HAP-1 (cell line): Measurements from ENCODE around the gene ERICH4.
"Not testable (repeated sequence)": the region's sequence is repeated elsewhere in the genome, so short reads cannot be mapped to it uniquely, and the experiment has no call there.

Experiments used
- DNase-seq, 2 experiments: peaks; one replicate each; pipeline ENCODE4 v3.0.0-alpha.2; 2016 to 2020; ENCODE audit warnings: low spot score in 2 of 2
- H3K27me3 ChIP-seq: fragments of 250-450 bp; sonication (Bioruptor Pico); 2 replicates; pipeline ENCODE4 v1.5.1; 2020; ENCODE audit warnings: low read depth, mild to moderate bottlenecking, moderate library complexity
- H3K36me3 ChIP-seq: fragments of 250-450 bp; sonication (Bioruptor Pico); replicated peaks from 2 replicates; pipeline ENCODE4 v1.5.1; 2020; ENCODE audit warnings: mild to moderate bottlenecking
- H3K4me1 ChIP-seq: fragments of 250-450 bp; sonication (Bioruptor Pico); 2 replicates; pipeline ENCODE4 v1.5.1; 2020; ENCODE audit warnings: mild to moderate bottlenecking
- H3K4me3 ChIP-seq: fragments of 250-450 bp; sonication (Bioruptor Pico); 2 replicates; pipeline ENCODE4 v1.5.1; 2020; ENCODE audit warnings: mild to moderate bottlenecking, moderate library complexity
- H3K9me3 ChIP-seq: fragments of 250-450 bp; sonication (Bioruptor Pico); 2 replicates; pipeline ENCODE4 v1.5.1; 2020; ENCODE audit warnings: mild to moderate bottlenecking, moderate library complexity
- in situ Hi-C: fragments of 300-500 bp; cut with MboI; formaldehyde crosslinking; loops from 3 replicates; pipeline ENCODE4 v1.14.3; 2020; ENCODE audit warnings: low sequenced_read_pairs, inconsistent platforms, mixed read lengths

The ERICH4 gene

DNA sequence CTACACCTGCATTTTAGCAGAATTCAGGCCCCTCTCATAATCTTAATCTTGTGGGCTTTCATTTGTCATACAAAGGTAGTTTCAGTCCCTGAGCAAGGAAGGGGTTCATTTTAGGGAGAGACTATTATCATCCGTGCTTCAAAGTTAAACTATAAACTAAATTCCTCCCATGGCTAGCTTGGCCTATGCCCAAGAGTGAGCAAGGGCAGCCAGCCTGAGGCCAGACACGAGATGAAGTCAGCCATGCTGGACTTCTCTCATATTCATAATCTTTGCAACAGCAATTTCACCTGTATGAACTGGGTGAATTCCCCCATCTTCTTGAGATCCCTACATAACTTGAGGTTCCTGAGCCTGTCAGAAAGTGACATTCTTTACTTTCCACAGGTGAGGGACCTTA lies 13.0 kb downstream of the ERICH4 start:
- no peak for DNase-seq
- no peak overlapping the region for H3K4me3 ChIP-seq
- in situ Hi-C loops, result no loop called here
- H3K27me3 ChIP-seq, result peaks cover 6% of the 10 kb centered on the region
- H3K36me3 ChIP-seq, result no peaks in the 10 kb centered on the region
- no peaks in the 10 kb centered on the region for H3K9me3 ChIP-seq
- H3K4me1 ChIP-seq, result no peaks in the 10 kb centered on the region

DNA sequence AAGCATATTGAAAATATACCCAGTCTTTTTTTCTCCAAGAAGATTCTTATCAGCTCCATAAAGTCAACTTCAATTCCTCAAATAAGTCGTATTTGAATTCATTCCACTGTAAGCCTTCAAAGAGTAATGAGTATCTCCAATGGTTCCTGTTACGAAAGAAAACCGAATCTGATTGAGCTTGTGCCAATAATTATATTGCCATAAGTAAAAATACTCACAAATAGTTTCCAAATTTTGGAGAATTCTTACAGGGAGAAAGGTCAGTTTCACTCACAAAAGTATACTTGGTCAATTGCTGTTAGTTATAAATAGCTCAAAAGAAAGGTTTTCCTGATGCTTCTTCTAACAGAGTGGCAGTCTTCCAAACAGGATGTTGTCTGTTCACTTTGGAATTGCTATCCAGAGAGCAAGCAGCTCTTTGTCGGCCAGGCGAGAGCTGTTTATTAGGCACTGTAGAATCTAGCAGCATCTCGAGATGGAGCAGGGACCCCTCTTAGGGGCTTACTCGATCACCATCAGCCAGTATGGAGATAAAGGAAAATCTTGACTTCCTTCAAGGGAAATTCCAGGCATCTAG lies 13.5 kb downstream of the ERICH4 start:
- Histone ChIP-seq H3K4me3 (no peak overlapping the region), H3K4me1 (no peaks in the 10 kb centered on the region), H3K27me3 (peaks cover 8% of the 10 kb centered on the region), H3K36me3 (no peaks in the 10 kb centered on the region), H3K9me3 (no peaks in the 10 kb centered on the region)
- in situ Hi-C loops, result no loop called here
- no peak for DNase-seq

DNA sequence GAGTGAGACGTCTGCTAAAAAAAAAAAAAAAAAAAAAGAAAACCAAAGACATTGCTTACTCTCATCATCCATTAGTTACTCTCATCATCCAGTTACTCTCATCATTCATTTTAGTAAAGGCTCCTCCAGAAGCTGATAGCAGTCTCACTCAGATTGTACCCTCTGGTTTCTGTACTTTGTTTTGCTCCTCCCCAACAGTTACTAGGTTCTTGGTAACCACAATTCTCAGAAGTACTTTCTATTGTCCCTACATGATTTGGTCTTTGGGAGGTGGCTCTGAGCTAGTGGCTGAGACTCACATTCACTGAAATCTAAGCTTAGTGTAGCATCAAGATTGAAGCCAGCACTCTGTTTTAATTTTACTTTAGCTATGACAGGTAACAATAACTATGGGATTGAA lies 14.3 kb downstream of the ERICH4 start:
- in situ Hi-C loops, result no loop called here
- Histone ChIP-seq H3K27me3 (peaks cover 8% of the 10 kb centered on the region), H3K36me3 (no peaks in the 10 kb centered on the region), H3K4me1 (no peaks in the 10 kb centered on the region), H3K9me3 (no peaks in the 10 kb centered on the region), H3K4me3 (no peak overlapping the region)
- no peak for DNase-seq

DNA sequence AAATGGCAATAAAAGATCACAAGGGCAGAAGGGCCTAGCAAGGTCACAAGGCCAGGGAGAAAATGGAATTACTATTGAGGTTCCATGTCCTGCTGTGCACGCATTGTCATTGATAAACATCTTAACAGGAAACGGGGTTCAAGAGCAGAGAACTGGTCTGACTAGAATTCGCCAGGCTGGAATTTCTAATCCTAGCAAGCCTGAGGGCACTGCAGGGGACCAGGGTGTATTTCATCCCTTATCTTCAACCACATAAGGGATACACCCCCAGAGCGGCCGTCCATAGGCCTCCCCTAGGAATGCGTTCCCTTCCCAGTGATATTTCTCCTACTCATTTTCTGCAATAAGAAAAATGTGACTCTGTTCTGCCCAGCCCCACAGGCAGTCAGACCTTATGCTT lies 19.5 kb downstream of the ERICH4 start:
- in situ Hi-C loops, result no loop called here
- no peaks in the 10 kb centered on the region for H3K9me3 ChIP-seq
- H3K36me3 ChIP-seq, result no peaks in the 10 kb centered on the region
- no peak for DNase-seq
- no peaks in the 10 kb centered on the region for H3K4me1 ChIP-seq
- no peak overlapping the region for H3K4me3 ChIP-seq
- H3K27me3 ChIP-seq, result peaks cover 5% of the 10 kb centered on the region

DNA sequence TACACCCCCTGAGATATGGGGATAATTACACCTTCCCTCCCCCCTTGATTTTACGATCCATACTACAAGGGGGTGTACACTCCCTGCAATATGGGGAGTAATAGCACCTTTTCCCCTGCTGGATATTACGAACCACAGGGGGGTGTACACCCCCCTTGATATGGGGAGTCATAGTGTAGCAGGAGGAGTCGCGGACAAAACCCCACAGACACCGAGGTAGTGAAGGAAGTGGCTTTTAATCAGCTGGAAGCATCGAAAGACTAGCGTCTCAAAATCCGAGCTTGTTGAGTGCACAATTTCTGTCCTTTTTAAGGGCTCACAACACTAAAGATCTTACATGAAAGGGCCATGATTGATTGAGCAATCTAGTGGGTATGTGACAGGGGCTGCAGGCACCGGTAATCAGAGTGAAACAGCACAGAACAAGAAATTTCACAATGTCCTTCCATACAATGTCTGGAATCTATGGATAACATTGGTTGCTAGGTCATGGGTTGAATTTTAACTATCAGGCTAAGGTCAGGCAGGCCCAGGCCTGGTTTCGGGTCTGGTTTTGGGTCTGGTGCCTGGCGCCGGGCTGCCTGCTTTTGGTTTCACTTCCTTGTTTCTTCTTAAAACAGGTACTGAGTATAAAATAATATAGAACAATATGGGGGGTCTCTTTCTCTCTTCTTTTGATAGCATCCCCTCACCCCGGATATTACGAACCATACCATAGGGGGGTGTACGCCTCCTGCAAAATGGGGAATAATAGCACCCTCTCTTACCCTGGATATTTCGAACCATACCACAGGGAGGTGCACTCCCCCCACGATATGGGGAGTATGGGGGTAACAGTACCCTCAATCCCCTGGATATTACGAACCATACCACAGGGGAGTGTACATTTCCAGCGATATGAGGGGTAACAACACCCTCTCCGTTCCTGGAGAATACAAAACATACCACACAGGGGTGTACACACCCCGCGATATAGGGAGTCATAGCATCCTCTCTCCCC lies 20.6 kb downstream of the ERICH4 start:
- H3K27me3 ChIP-seq, H3K36me3 ChIP-seq, H3K4me1 ChIP-seq, in situ Hi-C loops, H3K4me3 ChIP-seq, DNase-seq, H3K9me3 ChIP-seq: not testable (repeated sequence)

DNA sequence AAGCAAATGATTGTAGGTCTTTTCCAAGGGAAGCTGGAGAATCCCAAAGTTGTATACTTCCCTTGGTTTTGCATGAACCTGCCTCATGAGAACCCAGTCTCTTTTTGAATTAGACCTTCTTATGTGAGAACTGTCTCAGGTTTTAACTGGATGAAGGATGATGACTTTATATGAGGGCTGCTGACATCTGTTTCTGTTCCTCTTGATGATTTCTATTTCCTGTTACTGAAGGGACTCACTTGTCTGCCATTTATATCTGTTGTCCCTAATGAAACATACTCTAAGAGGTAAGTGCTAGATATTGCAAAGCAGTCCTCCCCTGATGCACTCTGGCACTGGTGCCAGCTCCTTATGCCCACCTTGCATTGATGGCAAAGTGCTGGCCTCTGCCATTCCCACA lies 33.6 kb downstream of the ERICH4 start:
- 0 out of 2 replicates have a peak, but pooled peaks cover 5% of the 10 kb centered on the region for H3K27me3 ChIP-seq
- no peaks in the 10 kb centered on the region for H3K4me1 ChIP-seq
- in situ Hi-C loops, result no loop called here
- H3K9me3 ChIP-seq, result no peaks in the 10 kb centered on the region
- no peak for DNase-seq
- H3K36me3 ChIP-seq, result no peaks in the 10 kb centered on the region
- no peak overlapping the region for H3K4me3 ChIP-seq

DNA sequence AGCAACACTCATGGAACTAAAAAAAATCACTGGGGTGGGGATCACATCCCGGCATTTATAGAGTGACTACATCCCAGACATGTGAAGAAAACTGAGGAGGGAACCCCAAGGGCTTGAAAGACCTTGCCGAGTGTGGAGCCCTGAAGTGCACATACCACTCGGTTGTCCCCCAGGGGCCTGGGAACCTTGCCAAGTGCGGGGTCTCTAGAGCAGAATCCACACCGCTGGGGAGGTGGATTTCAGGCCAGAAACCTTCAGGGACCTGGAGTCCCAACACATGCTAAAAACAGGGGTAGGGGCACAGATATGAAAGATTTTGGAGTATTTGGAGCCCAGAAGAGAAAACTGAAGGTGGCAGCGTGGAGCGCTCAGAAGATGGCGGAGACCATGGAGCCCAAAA lies 35.2 kb downstream of the ERICH4 start:
- 0 out of 2 replicates have a peak, but pooled peaks cover 5% of the 10 kb centered on the region for H3K27me3 ChIP-seq
- in situ Hi-C loops, result no loop called here
- DNase-seq, result no peak
- no peaks in the 10 kb centered on the region for H3K36me3 ChIP-seq
- H3K4me1 ChIP-seq, result no peaks in the 10 kb centered on the region
- H3K4me3 ChIP-seq, result no peak overlapping the region
- H3K9me3 ChIP-seq, result no peaks in the 10 kb centered on the region

DNA sequence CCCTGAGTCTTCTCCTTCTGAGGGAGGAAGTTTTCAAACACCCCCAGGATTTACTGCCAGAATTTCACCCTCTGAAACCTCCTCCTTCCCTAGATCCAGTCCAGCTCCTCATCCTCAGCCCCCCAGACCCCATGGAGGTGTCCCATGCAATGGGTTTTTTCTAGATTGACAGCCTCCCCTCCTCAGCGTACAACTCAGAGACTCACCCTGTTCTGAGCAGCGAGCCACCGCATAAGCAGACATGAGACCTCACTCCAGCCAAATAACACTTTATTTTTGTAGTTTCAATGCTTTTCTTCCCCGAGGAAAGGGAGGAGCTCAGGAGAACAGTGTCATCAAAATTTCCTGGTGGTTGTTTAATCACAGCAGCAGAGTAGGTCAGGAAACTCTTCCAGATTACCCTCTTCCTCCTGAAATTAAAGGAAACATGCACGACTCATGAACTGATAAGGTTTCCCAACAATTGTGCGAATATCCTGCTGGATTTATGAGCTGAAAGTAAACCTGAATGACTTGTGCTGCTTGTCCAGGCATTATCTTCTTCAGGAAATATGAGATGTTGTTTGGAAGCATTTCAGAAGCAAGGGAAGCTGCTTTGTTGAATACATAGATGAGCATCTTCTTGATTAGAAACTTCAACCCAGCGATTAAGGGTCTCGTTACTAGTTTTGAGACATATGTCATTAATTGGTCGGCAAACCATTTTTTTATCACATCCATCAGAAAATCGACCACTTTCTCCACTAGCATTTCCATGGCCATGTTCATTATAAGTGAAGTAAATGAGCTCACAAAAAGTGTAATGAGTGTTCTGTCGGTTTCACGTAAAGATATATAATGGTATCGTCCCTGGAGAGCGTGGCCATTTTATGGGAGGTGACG lies 36.2 kb downstream of the ERICH4 start:
- Histone ChIP-seq H3K9me3 (no peaks in the 10 kb centered on the region), H3K36me3 (no peaks in the 10 kb centered on the region), H3K27me3 (0 out of 2 replicates have a peak, but pooled peaks cover 5% of the 10 kb centered on the region), H3K4me1 (no peaks in the 10 kb centered on the region), H3K4me3 (no peak overlapping the region)
- no peak for DNase-seq
- in situ Hi-C loops, result no loop called here

DNA sequence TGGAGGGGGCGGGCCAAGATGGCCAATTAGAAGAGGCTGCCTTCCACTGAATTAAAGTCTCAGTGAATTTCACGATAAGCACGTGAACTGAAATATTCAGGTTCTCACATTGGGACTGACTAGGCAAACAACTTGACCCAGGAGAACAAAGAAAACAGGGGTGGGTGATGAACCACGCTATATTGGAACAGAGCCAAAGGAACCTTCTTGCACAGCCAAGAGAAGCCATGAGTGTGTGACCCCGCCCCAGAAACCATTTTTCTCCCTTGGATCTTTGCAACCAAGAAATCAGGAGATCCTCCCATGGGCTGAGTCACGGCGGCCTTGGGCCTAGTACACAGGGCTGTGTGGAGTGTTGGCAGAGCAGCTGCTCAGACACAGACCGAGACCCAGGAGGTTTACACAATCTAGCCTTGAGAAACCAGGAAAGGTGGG lies 36.8 kb downstream of the ERICH4 start:
- H3K36me3 ChIP-seq, result no peaks in the 10 kb centered on the region
- no peaks in the 10 kb centered on the region for H3K9me3 ChIP-seq
- H3K4me3 ChIP-seq, result no peak overlapping the region
- DNase-seq, result no peak
- H3K27me3 ChIP-seq, result 0 out of 2 replicates have a peak, but pooled peaks cover 10% of the 10 kb centered on the region
- H3K4me1 ChIP-seq, result no peaks in the 10 kb centered on the region
- in situ Hi-C loops, result no loop called here

DNA sequence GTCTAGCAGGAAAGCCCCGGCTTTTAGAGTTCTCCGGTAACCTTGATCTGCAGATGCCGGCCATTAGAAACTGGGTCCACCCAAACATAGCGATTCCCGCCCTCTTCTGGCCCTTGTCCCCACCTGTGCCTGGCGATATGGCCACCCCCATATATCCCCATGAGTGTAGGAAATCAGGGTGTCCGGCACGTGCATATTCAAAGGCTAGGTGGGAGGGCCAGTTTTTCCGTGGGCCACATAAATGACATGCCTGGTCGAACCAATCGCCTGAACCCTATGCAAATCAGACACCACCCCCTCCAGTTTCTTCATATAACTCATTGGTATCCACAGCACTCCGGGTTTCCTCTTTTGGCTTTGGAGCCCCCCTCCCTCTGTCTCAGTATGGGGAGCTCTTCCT lies 37.4 kb downstream of the ERICH4 start:
- in situ Hi-C loops, result no loop called here
- Histone ChIP-seq H3K36me3 (no peaks in the 10 kb centered on the region), H3K9me3 (no peaks in the 10 kb centered on the region), H3K27me3 (0 out of 2 replicates have a peak, but pooled peaks cover 10% of the 10 kb centered on the region), H3K4me3 (no peak overlapping the region), H3K4me1 (no peaks in the 10 kb centered on the region)
- no peak for DNase-seq

DNA sequence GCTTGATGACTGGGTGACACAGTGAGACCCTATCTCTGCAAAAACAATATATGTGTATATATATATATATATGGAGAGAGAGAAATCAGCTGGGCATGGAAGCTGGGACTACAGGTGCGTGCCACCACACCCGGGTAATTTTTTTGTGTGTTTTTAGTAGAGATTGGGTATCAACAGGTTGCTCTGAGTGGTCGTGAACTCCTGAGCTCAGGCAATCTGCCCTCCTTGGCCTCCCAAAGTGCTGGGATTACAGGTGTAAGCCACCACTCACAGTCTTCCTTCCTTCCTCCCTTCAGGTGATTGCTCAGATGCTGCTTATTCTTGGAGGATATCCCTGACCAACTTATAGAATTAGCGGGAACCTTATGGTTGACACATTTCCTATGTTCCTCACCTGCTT lies 41.9 kb downstream of the ERICH4 start:
- no peak for DNase-seq
- H3K36me3 ChIP-seq, result no peaks in the 10 kb centered on the region
- H3K4me1 ChIP-seq, result no peaks in the 10 kb centered on the region
- H3K27me3 ChIP-seq, result 0 out of 2 replicates have a peak, but pooled peaks cover 10% of the 10 kb centered on the region
- no peak overlapping the region for H3K4me3 ChIP-seq
- H3K9me3 ChIP-seq, result no peaks in the 10 kb centered on the region
- in situ Hi-C loops, result no loop called here

DNA sequence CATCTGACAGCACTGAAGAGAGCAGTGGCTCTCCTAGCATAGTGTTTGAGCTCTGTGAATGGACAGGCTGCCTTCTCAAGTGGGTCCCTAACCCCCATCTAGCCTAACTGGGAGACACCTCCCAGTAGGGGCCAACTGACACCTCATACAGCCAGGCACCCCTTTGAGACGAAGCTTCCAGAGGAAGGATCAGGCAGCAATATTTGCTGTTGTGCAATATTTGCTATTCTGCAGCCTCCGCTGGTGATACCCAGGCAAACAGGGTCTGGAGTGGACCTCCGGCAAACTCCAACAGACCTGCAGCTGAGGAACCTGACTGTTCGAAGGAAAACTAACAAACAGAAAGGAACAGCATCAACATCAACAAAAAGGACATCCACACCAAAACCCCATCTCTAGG lies 44.0 kb downstream of the ERICH4 start:
- in situ Hi-C loops, result not testable (repeated sequence)

DNA sequence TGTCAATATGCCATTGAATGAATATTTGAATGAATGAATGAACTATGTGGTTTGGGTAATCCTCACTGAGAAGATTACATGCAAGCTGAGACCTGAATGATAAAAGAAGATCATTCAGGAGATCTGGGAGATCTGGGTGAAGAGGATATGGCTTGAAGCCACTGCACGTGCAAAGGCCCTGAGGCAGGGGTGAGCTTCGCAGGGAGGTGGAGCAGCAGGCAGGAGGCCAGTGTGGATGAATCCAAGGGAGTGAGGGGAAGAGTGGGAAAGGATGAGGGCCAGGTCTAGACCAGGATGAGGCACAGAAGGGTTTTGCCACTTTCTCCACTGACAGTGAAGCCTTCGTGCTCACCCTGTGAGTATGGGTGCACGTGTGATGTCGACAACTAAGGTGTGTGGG lies 49.9 kb downstream of the ERICH4 start:
- Histone ChIP-seq H3K4me1 (no peaks in the 10 kb centered on the region), H3K27me3 (no peaks in the 10 kb centered on the region), H3K9me3 (no peaks in the 10 kb centered on the region), H3K36me3 (no peaks in the 10 kb centered on the region), H3K4me3 (no peak overlapping the region)
- no peak for DNase-seq
- in situ Hi-C loops, result no loop called here

More for the DNA sequence above, 44.0 kb downstream of the ERICH4 start:
- H3K27me3 ChIP-seq, H3K4me1 ChIP-seq, H3K4me3 ChIP-seq, H3K36me3 ChIP-seq, DNase-seq, H3K9me3 ChIP-seq: not testable (repeated sequence)
